ENCODE data around the gene ZNF394. TPM values are rescaled to one million over a fixed set of nuclear protein-coding genes. Genes with fewer than 3 reads are reported as not detected.

ZNF394 gene
- total and polyA plus RNA-seq, 2 of the 4 experiments (the other 2 are of a cell fraction), result 10.9 to 24.7 TPM

DNA sequence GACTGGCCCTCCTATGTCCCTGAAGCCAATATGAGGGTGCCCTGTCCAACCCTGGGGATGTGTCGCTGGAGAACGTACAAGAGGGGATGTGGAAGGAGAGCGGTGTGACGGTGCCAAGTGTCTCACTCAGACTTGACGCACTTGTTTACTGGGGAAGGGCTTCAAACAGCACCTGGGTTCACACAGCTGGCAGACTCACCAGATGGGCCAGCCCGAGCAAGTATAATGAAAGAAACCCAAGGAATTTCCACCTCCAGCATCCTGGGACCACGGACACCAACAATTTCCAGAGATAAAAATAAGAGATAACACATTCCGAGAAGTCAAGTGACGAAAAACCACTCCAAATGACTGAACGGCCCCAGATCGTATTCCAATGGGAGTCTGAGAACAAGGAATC, 39.4 kb downstream of the ZNF394 start:
- H3K9me3 ChIP-seq (ENCODE audit: control insufficient read depth, insufficient read depth, low read length), result no peaks in the 10 kb centered on the region
- intact Hi-C loops (cut with micrococcal nuclease), result no loop called here
- in situ Hi-C loops (cut with MboI; ENCODE audit: low sequenced_read_pairs), result no loop called here
- WGBS, 2 experiments (ENCODE audit: extremely low coverage in 2 of 2, insufficient read length in 1 of 2), result 100% methylated on average over 4 of the region's 11 CpGs; no CpG with 5 or more reads in 1 of the 2 experiments
- no peaks in the 10 kb centered on the region; the same call in 1 of the 2 replicates for H3K4me1 ChIP-seq (ENCODE audit: control insufficient read depth, insufficient read depth, low read length)
- H3K9ac ChIP-seq (ENCODE audit: low read depth, low read length), result no peak overlapping the region
- no peak overlapping the region for H3K23ac ChIP-seq (ENCODE audit: low read depth, low read length)
- H3K79me1 ChIP-seq (ENCODE audit: low read depth in 1 of 2, low read length in 2 of 2), result peaks cover 19 to 75% of the 10 kb centered on the region in 2 experiments
- H4K8ac ChIP-seq (ENCODE audit: low read depth in 2 of 2, low read length in 2 of 2), result no peak overlapping the region
- peaks cover 59% of the 10 kb centered on the region for H4K20me1 ChIP-seq (ENCODE audit: insufficient read depth, low read length)
- DNase-seq, result no peak
- no peak overlapping the region for H2BK120ac ChIP-seq (ENCODE audit: low read depth, low read length)
- H3K9me1 ChIP-seq (ENCODE audit: insufficient read depth, low read length), result peaks cover 6% of the 10 kb centered on the region; the same call in 1 of the 2 replicates
- no peak overlapping the region for H3K4me3 ChIP-seq (ENCODE audit: insufficient read depth, low read depth, low read length)
- no peak for ATAC-seq (ENCODE audit: low read depth)
- no peak overlapping the region for H2BK5ac ChIP-seq (ENCODE audit: low read depth, low read length, poor library complexity, severe bottlenecking)
- H4K5ac ChIP-seq (ENCODE audit: low read depth, low read length), result no peak overlapping the region
- H3K4ac ChIP-seq (ENCODE audit: low read depth, low read length), result no peak overlapping the region
- H2AK5ac ChIP-seq (ENCODE audit: low read depth, low read length), result no peak overlapping the region
- no peak overlapping the region for H3K18ac ChIP-seq (ENCODE audit: low read depth, low read length)
- TF ChIP-seq POLR2A (IDR thresholded peaks at IDR 0.05; ENCODE audit: low read depth, low read length) (no peak), CHD1 (IDR thresholded peaks at IDR 0.05; ENCODE audit: low read depth, low read length) (no peak), CEBPB (IDR thresholded peaks at IDR 0.05; ENCODE audit: low read depth, low read length) (no peak), MAZ (IDR thresholded peaks at IDR 0.05; ENCODE audit: borderline replicate concordance, low read depth, low read length) (no peak), MAFK (IDR thresholded peaks at IDR 0.05; ENCODE audit: low read depth, low read length) (no peak), NFE2L2 (IDR thresholded peaks at IDR 0.05; ENCODE audit: low read depth, low read length) (no peak), SMC3 (IDR thresholded peaks at IDR 0.05; ENCODE audit: low read depth, low read length) (no peak), BHLHE40 (IDR thresholded peaks at IDR 0.05; ENCODE audit: low read depth, low read length) (no peak), FOS (IDR thresholded peaks at IDR 0.05; ENCODE audit: low read depth, low read length) (no peak), RFX5 (IDR thresholded peaks at IDR 0.05; ENCODE audit: low read depth, low read length) (no peak), CTCF (conservative IDR thresholded peaks at IDR 0.05; ENCODE audit: low read depth, low read length) (no peak), MXI1 (IDR thresholded peaks at IDR 0.05; ENCODE audit: borderline replicate concordance, low read depth, low read length) (no peak), RCOR1 (IDR thresholded peaks at IDR 0.05; ENCODE audit: insufficient replicate concordance, low read length) (no peak), RAD21 (IDR thresholded peaks at IDR 0.05; ENCODE audit: low read length) (no peak)
- TF ChIP-seq, protein P1, sequence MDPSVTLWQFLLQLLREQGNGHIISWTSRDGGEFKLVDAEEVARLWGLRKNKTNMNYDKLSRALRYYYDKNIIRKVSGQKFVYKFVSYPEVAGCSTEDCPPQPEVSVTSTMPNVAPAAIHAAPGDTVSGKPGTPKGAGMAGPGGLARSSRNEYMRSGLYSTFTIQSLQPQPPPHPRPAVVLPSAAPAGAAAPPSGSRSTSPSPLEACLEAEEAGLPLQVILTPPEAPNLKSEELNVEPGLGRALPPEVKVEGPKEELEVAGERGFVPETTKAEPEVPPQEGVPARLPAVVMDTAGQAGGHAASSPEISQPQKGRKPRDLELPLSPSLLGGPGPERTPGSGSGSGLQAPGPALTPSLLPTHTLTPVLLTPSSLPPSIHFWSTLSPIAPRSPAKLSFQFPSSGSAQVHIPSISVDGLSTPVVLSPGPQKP (IDR thresholded peaks at IDR 0.05; ENCODE audit: borderline replicate concordance, low read depth, low read length), result no peak
- TF ChIP-seq, protein P2, sequence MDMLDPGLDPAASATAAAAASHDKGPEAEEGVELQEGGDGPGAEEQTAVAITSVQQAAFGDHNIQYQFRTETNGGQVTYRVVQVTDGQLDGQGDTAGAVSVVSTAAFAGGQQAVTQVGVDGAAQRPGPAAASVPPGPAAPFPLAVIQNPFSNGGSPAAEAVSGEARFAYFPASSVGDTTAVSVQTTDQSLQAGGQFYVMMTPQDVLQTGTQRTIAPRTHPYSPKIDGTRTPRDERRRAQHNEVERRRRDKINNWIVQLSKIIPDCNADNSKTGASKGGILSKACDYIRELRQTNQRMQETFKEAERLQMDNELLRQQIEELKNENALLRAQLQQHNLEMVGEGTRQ (IDR thresholded peaks at IDR 0.05; ENCODE audit: low read depth, low read length), result no peak
- no TSS peak for BruUV-seq (replicated peaks)
- no peak overlapping the region for H2AFZ ChIP-seq (replicated peaks; ENCODE audit: low read length, poor library complexity)
- no peak overlapping the region for H3K56ac ChIP-seq (ENCODE audit: extremely low read depth, insufficient read depth, low read length)
- H3K4me2 ChIP-seq (ENCODE audit: low read depth, low read length), result no peak overlapping the region
- H3K14ac ChIP-seq (replicated peaks; ENCODE audit: low read depth, low read length), result no peak overlapping the region
- no peak overlapping the region for H2AK9ac ChIP-seq (replicated peaks; ENCODE audit: low read depth, low read length, poor library complexity)
- dilution Hi-C loops (cut with HindIII; ENCODE audit: low sequenced_read_pairs, unreplicated experiment), result no loop called here
- H2BK15ac ChIP-seq (ENCODE audit: low read depth, low read length), result no peak overlapping the region
- H3K36me3 ChIP-seq (ENCODE audit: control insufficient read depth, insufficient read depth, low read length), result peaks cover 47% of the 10 kb centered on the region
- POLR2A ChIA-PET (ENCODE audit: unreplicated experiment), result no interaction called here
- H4K91ac ChIP-seq (ENCODE audit: insufficient read depth, low read depth, low read length), result no peak overlapping the region
- no peaks in the 10 kb centered on the region for H3K27me3 ChIP-seq (ENCODE audit: control insufficient read depth, insufficient read depth, low read length)
- CTCF ChIA-PET, result no interaction called here
- H2BK20ac ChIP-seq (ENCODE audit: low read depth, low read length), result no peak overlapping the region
- H3K27ac ChIP-seq (ENCODE audit: insufficient read depth, low read length), result no peak overlapping the region
